ENCODE data around the gene STAT6. TPM values are rescaled to one million over a fixed set of nuclear protein-coding genes. Genes with fewer than 3 reads are reported as not detected.

STAT6 gene
- polyA plus RNA-seq, 2 of the 4 experiments (the other 2 are of a cell fraction): 58.8 to 59.0 TPM

GRCh38 chr12:57089271-57090245 is 21.6 kb downstream of the STAT6 start:
- peaks cover 19% of the 10 kb centered on the region for H3K4me1 ChIP-seq

DNA sequence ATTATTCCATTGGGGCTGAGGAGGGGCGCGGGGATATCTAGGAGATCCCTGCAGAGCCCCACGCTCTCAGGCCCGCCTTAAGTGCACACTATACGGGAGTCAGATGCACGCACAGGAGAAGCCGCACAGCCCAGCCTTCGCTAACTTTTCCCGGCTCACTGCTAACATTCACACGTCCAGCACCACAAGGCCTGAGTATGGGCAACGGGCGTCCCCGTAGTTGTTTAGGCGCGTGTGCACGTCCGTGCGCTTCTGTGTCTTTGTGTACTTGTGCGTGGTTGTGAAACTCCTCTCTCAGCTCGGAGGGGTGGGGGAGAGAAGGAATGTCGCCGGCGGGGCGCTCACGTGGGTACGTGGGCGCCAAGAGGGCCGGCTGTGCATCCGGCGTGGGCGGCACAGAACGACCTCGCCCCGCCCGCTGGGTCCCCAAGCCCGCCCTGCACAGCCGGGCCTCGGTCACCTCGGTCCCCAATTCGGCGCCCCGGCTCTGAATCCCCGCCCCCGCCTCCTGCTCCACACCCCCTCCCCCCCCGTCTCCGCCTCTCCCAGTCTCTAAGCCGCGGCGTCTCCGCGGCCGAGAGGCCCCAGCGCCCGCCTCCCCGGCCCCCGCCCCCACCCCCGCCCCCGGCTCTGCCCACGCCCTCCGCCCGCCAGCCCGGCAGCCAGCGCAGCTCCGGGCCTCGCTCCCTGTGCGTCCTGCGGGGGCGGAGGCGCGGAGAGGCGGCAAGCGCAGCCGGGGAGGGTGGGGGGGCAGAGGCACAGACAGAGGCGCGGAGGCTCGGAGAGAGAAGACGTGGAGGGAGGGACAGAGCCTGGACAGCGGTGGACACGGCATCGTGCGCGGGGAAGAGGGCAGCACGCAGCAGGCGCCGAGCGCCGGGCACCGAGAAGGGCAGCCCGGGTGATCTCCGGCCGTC is 22.6 kb downstream of the STAT6 start, which contains the start of gene NAB2:
NAB2 (plus strand) TSS at position 761 of the 917 bp plus-strand sequence. CDS start 158 bp downstream, outside the sequence.
- Histone ChIP-seq H3K9me3 (no peaks in the 10 kb centered on the region), H3K4me2 (peak within 1 kb of the TSS; percentile 99), H3K4me3 (peak within 1 kb of the TSS; percentile 89), H3K4me1 (peaks cover 19% of the 10 kb centered on the region), H3K27ac (peak within 1 kb of the TSS; percentile 96 to 100)
- ATAC-seq (peak; percentile 48 to 71), DNase-seq (ENCODE audit: low read depth in 1 of 2, low spot score in 1 of 2) (peak; percentile 89 to 97), FAIRE-seq (no peak)
- CTCF ChIA-PET: interaction anchor here (1.0 to 18.3 kb wide), 8 partner anchors 9 to 93 kb away, joined by 4 to 330 read pairs (median 8); partner anchors contain the start of genes NEMP1 and STAT6
- WGBS (ENCODE audit: missing lambda C conversion rate): 1% methylated on average over 28 of the region's 91 CpGs
- POLR2A ChIA-PET: interaction anchor here (0.6 to 6.8 kb wide), 12 partner anchors 10 to 459 kb away, joined by 3 to 143 read pairs (median 6); partner anchors contain the start of genes BAZ2A, LRP1, NACA and NEMP1
- no peak for TF ChIP-seq CHD2 (IDR thresholded peaks at IDR 0.05; ENCODE audit: low read length, partially characterized antibody)
- TF ChIP-seq RNF2 (IDR thresholded peaks at IDR 0.05; ENCODE audit: borderline replicate concordance, low read depth): 0 out of 2 replicates have a peak, but pooled peaks have one; percentile 28
- peak; percentile 74 for TF ChIP-seq BHLHE40 (IDR thresholded peaks at IDR 0.05; ENCODE audit: low read depth, low read length)
- TF ChIP-seq MAX (IDR thresholded peaks at IDR 0.05): peak; percentile 94
- TF ChIP-seq GATA3 (IDR thresholded peaks at IDR 0.05; ENCODE audit: borderline replicate concordance): peak; percentile 50
- TF ChIP-seq BCL3 (IDR thresholded peaks at IDR 0.05): no peak; the same call in 2 of the 3 replicates
- TF ChIP-seq, protein P1, sequence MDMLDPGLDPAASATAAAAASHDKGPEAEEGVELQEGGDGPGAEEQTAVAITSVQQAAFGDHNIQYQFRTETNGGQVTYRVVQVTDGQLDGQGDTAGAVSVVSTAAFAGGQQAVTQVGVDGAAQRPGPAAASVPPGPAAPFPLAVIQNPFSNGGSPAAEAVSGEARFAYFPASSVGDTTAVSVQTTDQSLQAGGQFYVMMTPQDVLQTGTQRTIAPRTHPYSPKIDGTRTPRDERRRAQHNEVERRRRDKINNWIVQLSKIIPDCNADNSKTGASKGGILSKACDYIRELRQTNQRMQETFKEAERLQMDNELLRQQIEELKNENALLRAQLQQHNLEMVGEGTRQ (IDR thresholded peaks at IDR 0.05): peak; percentile 84
- no peak for TF ChIP-seq JUNB (IDR thresholded peaks at IDR 0.05)
- TF ChIP-seq TFCP2L1 (CRISPR knock-in tag; IDR thresholded peaks at IDR 0.05): peak; percentile 76
- TF ChIP-seq POLR2A (IDR thresholded peaks at IDR 0.05; ENCODE audit: low read length): peak; percentile 67
- TF ChIP-seq RARB (CRISPR knock-in tag; IDR thresholded peaks at IDR 0.05): peak; percentile 66; the same call in 1 of the 2 replicates
- TF ChIP-seq HOXA7 (CRISPR knock-in tag; IDR thresholded peaks at IDR 0.05): no peak
- TF ChIP-seq POLR2AphosphoS2 (conservative IDR thresholded peaks at IDR 0.05; ENCODE audit: low read length): no peak
- no peak for TF ChIP-seq CBX2 (IDR thresholded peaks at IDR 0.05; ENCODE audit: borderline replicate concordance, low read depth)
- no peak for TF ChIP-seq CBX8 (IDR thresholded peaks at IDR 0.05)
- no peak for TF ChIP-seq SREBF2 (IDR thresholded peaks at IDR 0.05)
- no peak for TF ChIP-seq MAFK (IDR thresholded peaks at IDR 0.05; ENCODE audit: partially characterized antibody)
- TF ChIP-seq ZNF302 (CRISPR knock-in tag; IDR thresholded peaks at IDR 0.05): no peak
- no peak for TF ChIP-seq NR3C1 (IDR thresholded peaks at IDR 0.05)
- peak; percentile 73 to 94 for TF ChIP-seq CEBPB (IDR thresholded peaks at IDR 0.05)
- no peak for TF ChIP-seq HEYL (CRISPR knock-in tag; IDR thresholded peaks at IDR 0.05)
- TF ChIP-seq EHF (CRISPR knock-in tag; IDR thresholded peaks at IDR 0.05): peak; percentile 77; the same call in 1 of the 2 replicates
- TF ChIP-seq, protein P2, sequence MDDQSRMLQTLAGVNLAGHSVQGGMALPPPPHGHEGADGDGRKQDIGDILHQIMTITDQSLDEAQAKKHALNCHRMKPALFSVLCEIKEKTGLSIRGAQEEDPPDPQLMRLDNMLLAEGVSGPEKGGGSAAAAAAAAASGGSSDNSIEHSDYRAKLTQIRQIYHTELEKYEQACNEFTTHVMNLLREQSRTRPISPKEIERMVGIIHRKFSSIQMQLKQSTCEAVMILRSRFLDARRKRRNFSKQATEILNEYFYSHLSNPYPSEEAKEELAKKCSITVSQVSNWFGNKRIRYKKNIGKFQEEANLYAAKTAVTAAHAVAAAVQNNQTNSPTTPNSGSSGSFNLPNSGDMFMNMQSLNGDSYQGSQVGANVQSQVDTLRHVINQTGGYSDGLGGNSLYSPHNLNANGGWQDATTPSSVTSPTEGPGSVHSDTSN (IDR thresholded peaks at IDR 0.05): no peak
- no peak for TF ChIP-seq NFE2L2 (conservative IDR thresholded peaks at IDR 0.05; ENCODE audit: low read length)
- TF ChIP-seq RFX5 (IDR thresholded peaks at IDR 0.05): no peak
- TF ChIP-seq PHF8 (IDR thresholded peaks at IDR 0.05; ENCODE audit: borderline replicate concordance, low read depth): peak; percentile 54
- TF ChIP-seq CHD4 (IDR thresholded peaks at IDR 0.05; ENCODE audit: borderline replicate concordance): no peak
- peak; percentile 48; the same call in 1 of the 2 replicates for TF ChIP-seq ZSCAN20 (CRISPR knock-in tag; IDR thresholded peaks at IDR 0.05)

More at GRCh38 chr12:57089271-57090245, 21.6 kb downstream of the STAT6 start:
- DNase-seq (ENCODE audit: low read depth in 1 of 2, low spot score in 1 of 2) (no peak), FAIRE-seq (no peak), ATAC-seq (peak in 1 of 2 experiments; percentile 2; a peak in 1 of 6 replicates)
- ChIA-PET POLR2A (interaction anchor here (1.0 to 6.8 kb wide), 7 partner anchors 9 to 364 kb away, joined by 3 to 143 read pairs (median 14); partner anchors contain the start of genes NACA, NEMP1 and STAT6), CTCF (interaction anchor here (0.8 to 18.3 kb wide), 9 partner anchors 10 to 92 kb away, joined by 3 to 330 read pairs (median 5); partner anchors contain the start of gene STAT6)
- H3K27ac ChIP-seq: peak overlapping the region; percentile 71 to 100
- WGBS (ENCODE audit: missing lambda C conversion rate): 7% methylated on average over 44 of the region's 45 CpGs
- H3K4me3 ChIP-seq: peak overlapping the region; percentile 58
- TF ChIP-seq, protein P2 (IDR thresholded peaks at IDR 0.05): peak; percentile 61; the same call in 1 of the 2 replicates
- TF ChIP-seq HDAC2 (IDR thresholded peaks at IDR 0.05): no peak
- H3K9me3 ChIP-seq: no peaks in the 10 kb centered on the region
- peak overlapping the region; percentile 96 for H3K4me2 ChIP-seq

Data from A549 (cell line).